OCI-LY1 (cell line): ENCODE results near the gene MSANTD4.

Experiments used
- EZH2 ChIP-seq: fragments of 200-600 bp; sonication (generic), shearing (Covaris generic); IDR thresholded peaks from 2 replicates; pipeline ENCODE4 v1.8.0; 2017; ENCODE audit warnings: borderline replicate concordance, mixed run types, mild to moderate bottlenecking, antibody characterized with exemption, low read length, moderate library complexity, mixed read lengths
- TF ChIP-seq, protein P1 (sequence below): fragments of 200-600 bp; sonication (generic), shearing (Covaris generic); IDR thresholded peaks from 2 replicates; pipeline ENCODE4 v1.5.1; 2017; ENCODE audit warnings: mild to moderate bottlenecking, antibody characterized with exemption, low read length, moderate library complexity, mixed read lengths

DNA sequence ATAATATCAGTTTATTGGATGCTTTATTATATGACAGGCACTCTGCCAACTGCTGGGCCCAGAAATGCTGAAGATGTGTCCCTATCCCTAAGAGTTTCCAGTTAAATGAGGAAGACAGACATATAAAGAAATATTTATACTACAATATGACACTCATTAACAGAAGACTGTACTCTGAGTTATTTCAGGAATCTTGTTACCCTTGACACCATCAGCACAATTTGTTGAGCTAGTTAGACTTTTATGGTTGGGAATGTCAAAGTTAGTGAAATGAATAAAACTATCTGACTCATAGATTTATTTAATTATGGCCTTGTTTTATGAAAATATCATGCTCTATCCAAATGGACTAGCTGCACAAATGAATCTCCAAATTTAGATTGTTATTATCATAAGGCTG lies 25.6 kb upstream of the MSANTD4 start:
- TF ChIP-seq, protein P1, sequence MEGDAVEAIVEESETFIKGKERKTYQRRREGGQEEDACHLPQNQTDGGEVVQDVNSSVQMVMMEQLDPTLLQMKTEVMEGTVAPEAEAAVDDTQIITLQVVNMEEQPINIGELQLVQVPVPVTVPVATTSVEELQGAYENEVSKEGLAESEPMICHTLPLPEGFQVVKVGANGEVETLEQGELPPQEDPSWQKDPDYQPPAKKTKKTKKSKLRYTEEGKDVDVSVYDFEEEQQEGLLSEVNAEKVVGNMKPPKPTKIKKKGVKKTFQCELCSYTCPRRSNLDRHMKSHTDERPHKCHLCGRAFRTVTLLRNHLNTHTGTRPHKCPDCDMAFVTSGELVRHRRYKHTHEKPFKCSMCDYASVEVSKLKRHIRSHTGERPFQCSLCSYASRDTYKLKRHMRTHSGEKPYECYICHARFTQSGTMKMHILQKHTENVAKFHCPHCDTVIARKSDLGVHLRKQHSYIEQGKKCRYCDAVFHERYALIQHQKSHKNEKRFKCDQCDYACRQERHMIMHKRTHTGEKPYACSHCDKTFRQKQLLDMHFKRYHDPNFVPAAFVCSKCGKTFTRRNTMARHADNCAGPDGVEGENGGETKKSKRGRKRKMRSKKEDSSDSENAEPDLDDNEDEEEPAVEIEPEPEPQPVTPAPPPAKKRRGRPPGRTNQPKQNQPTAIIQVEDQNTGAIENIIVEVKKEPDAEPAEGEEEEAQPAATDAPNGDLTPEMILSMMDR, result no peak
- TF ChIP-seq EZH2, result no peak
